ENCODE measurements around the gene TCF4.

The TCF4 gene

DNA sequence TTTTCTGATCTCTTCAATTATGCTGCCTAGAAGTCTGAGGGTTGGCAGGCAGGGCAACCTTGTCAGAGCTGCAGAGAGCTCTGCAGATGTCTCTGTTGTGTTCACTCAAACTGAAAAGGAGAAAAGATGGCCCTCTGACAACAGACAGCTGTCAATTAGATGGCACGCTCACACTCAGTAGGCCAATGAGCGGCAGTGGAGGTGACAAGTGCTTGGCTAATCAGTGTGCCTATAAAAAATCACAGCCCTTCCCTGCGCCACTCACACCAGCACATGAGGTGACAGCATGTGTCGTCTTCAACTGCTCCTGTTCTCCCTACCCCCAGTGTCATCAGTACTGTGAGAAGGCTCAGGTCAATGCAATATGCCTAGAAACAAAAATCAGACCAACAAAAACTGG lies 203.9 kb downstream of the TCF4 start:
- ATAC-seq (ENCODE audit: low read depth): no peak
- no peak overlapping the region for H3K4me3 ChIP-seq (ENCODE audit: severe bottlenecking)
- DNase-seq (ENCODE audit: low spot score): no peak
- no peak overlapping the region for H3K27ac ChIP-seq (ENCODE audit: poor library complexity, severe bottlenecking)
- no peaks in the 10 kb centered on the region for H3K27me3 ChIP-seq (ENCODE audit: insufficient read depth, poor library complexity, severe bottlenecking)
- TF ChIP-seq, protein P1, sequence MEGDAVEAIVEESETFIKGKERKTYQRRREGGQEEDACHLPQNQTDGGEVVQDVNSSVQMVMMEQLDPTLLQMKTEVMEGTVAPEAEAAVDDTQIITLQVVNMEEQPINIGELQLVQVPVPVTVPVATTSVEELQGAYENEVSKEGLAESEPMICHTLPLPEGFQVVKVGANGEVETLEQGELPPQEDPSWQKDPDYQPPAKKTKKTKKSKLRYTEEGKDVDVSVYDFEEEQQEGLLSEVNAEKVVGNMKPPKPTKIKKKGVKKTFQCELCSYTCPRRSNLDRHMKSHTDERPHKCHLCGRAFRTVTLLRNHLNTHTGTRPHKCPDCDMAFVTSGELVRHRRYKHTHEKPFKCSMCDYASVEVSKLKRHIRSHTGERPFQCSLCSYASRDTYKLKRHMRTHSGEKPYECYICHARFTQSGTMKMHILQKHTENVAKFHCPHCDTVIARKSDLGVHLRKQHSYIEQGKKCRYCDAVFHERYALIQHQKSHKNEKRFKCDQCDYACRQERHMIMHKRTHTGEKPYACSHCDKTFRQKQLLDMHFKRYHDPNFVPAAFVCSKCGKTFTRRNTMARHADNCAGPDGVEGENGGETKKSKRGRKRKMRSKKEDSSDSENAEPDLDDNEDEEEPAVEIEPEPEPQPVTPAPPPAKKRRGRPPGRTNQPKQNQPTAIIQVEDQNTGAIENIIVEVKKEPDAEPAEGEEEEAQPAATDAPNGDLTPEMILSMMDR (IDR thresholded peaks at IDR 0.05; ENCODE audit: poor library complexity, severe bottlenecking): no peak
- H3K4me1 ChIP-seq (ENCODE audit: insufficient read depth, poor library complexity, severe bottlenecking): no peaks in the 10 kb centered on the region
- no peaks in the 10 kb centered on the region for H3K9me3 ChIP-seq (ENCODE audit: severe bottlenecking)
- no peaks in the 10 kb centered on the region for H3K36me3 ChIP-seq (ENCODE audit: low read depth)

DNA sequence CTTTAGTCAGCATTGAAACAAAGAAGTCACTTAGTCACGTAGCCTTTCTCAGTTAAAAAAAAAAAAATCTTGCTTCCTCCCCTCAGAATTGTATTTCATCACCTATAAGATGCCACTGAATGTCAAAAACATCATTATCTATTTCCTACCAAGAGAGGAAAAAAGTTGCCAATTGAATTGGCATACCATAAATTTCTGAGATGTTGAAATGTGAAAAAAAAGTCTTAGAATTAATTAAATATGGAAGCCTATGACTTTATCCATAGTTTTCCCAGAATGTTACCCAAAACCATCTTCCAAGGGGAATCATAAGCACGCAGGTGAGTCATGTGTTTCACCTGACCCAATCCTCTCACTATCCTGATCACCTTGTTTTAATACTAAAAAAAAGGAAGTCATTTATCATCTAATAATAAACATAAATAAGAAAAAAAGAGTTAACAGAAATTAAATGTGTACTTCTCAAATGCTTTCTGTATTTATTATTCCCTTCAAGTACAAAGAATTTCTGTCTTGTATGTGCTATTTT lies 205.7 kb downstream of the TCF4 start:
- DNase-seq (ENCODE audit: low spot score) (no peak), ATAC-seq (ENCODE audit: low read depth) (no peak)
- H3K4me3 ChIP-seq (ENCODE audit: severe bottlenecking): no peak overlapping the region
- H3K9me3 ChIP-seq (ENCODE audit: severe bottlenecking): no peaks in the 10 kb centered on the region
- no peak overlapping the region for H3K27ac ChIP-seq (ENCODE audit: poor library complexity, severe bottlenecking)
- no peaks in the 10 kb centered on the region for H3K4me1 ChIP-seq (ENCODE audit: insufficient read depth, poor library complexity, severe bottlenecking)
- TF ChIP-seq, protein P1 (IDR thresholded peaks at IDR 0.05; ENCODE audit: poor library complexity, severe bottlenecking): no peak
- no peaks in the 10 kb centered on the region for H3K27me3 ChIP-seq (ENCODE audit: insufficient read depth, poor library complexity, severe bottlenecking)
- no peaks in the 10 kb centered on the region for H3K36me3 ChIP-seq (ENCODE audit: low read depth)

DNA sequence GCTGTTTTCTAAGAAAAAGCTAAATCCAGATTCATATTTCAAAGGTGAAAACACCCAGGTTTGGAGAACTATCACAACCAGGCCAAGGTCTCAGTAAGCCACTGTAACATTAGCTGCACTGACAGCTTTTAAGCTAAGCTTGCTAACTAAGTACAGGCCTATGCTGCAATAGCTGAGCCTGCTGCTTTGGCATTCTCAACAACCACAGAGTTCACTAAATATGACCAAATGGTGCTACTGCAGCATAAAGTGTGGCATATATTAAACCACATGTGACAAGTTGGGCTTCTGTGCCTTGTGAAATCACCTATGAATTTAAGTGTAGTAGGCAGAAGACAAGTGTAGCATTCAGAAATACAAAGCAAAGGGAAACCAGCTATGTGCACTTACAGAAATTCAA lies 206.7 kb downstream of the TCF4 start:
- ATAC-seq (ENCODE audit: low read depth): no peak
- Histone ChIP-seq H3K4me1 (ENCODE audit: insufficient read depth, poor library complexity, severe bottlenecking) (no peaks in the 10 kb centered on the region), H3K9me3 (ENCODE audit: severe bottlenecking) (no peaks in the 10 kb centered on the region), H3K36me3 (ENCODE audit: low read depth) (no peaks in the 10 kb centered on the region), H3K27me3 (ENCODE audit: insufficient read depth, poor library complexity, severe bottlenecking) (no peaks in the 10 kb centered on the region), H3K4me3 (ENCODE audit: severe bottlenecking) (no peak overlapping the region), H3K27ac (ENCODE audit: poor library complexity, severe bottlenecking) (no peak overlapping the region)
- TF ChIP-seq, protein P1 (IDR thresholded peaks at IDR 0.05; ENCODE audit: poor library complexity, severe bottlenecking): no peak
- no peak for DNase-seq (ENCODE audit: low spot score)

DNA sequence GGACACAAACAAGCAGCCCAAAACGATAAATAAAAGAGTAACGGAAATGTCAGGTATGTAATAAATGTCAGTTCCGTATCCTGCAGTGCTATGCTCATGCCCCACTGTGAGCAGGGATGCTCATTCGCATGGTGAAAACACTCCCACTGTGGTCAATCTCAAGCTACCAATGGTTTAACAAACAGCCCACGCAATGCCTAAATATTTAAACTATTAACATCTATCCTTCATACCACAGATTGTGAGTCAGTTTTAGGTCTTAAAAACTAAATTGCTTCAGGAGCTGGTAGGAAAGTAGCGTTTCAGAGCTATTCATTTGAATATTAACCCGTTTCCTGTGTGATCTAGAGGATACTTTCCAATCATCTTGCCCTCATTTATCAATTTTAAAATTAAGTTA lies 207.4 kb downstream of the TCF4 start:
- Histone ChIP-seq H3K27me3 (ENCODE audit: insufficient read depth, poor library complexity, severe bottlenecking) (no peaks in the 10 kb centered on the region), H3K4me3 (ENCODE audit: severe bottlenecking) (no peak overlapping the region), H3K4me1 (ENCODE audit: insufficient read depth, poor library complexity, severe bottlenecking) (no peaks in the 10 kb centered on the region), H3K36me3 (ENCODE audit: low read depth) (no peaks in the 10 kb centered on the region), H3K27ac (ENCODE audit: poor library complexity, severe bottlenecking) (no peak overlapping the region), H3K9me3 (ENCODE audit: severe bottlenecking) (no peaks in the 10 kb centered on the region)
- TF ChIP-seq, protein P1 (IDR thresholded peaks at IDR 0.05; ENCODE audit: poor library complexity, severe bottlenecking): no peak
- DNase-seq (ENCODE audit: low spot score) (no peak), ATAC-seq (ENCODE audit: low read depth) (no peak)

DNA sequence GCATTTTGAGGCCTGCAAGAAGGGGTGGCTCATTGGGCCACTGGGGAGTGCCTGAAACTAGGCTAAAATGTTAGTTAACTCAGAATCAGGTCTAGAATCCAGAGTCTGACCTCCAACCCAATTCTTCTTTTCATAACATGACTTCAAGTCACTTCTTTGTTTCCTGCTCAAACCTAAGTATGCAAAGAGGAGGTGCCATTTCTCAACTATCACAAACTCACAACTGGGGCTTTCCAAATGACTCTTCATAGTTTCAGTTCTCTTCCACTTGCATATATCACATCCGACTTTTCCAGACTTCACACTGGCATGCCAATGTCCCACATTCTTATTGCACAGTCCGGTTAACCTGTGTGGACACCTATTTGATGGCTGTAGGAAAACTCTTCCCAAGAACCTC lies 211.6 kb downstream of the TCF4 start:
- H3K4me3 ChIP-seq (ENCODE audit: severe bottlenecking): no peak overlapping the region
- TF ChIP-seq, protein P1 (IDR thresholded peaks at IDR 0.05; ENCODE audit: poor library complexity, severe bottlenecking): no peak
- DNase-seq (ENCODE audit: low spot score): no peak
- H3K9me3 ChIP-seq (ENCODE audit: severe bottlenecking): no peaks in the 10 kb centered on the region
- no peak for ATAC-seq (ENCODE audit: low read depth)
- no peak overlapping the region for H3K27ac ChIP-seq (ENCODE audit: poor library complexity, severe bottlenecking)
- no peaks in the 10 kb centered on the region for H3K4me1 ChIP-seq (ENCODE audit: insufficient read depth, poor library complexity, severe bottlenecking)
- no peaks in the 10 kb centered on the region for H3K27me3 ChIP-seq (ENCODE audit: insufficient read depth, poor library complexity, severe bottlenecking)
- H3K36me3 ChIP-seq (ENCODE audit: low read depth): no peaks in the 10 kb centered on the region
